Loucy (cell line): Measurements from ENCODE around the gene FKBP5.

Experiments
- H2AFZ ChIP-seq: fragments of 200-600 bp; sonication (generic); 2 replicates; pipeline ENCODE4 v1.6.0; 2016; ENCODE audit warnings: antibody characterized with exemption, mild to moderate bottlenecking, low read length, moderate library complexity
- H3F3A ChIP-seq: fragments of 200-600 bp; 2 replicates; pipeline ENCODE4 v1.6.0; 2016; ENCODE audit warnings: antibody characterized with exemption, low read depth, mild to moderate bottlenecking
- H3K27me3 ChIP-seq: fragments of 200-600 bp; sonication (generic); 2 replicates; pipeline ENCODE4 v1.6.1; 2014; ENCODE audit warnings: low read length, mild to moderate bottlenecking; ENCODE audit not compliant: insufficient read depth, poor library complexity, severe bottlenecking
- H3K36me3 ChIP-seq: fragments of 200-600 bp; sonication (generic); 2 replicates; pipeline ENCODE4 v1.6.1; 2016; ENCODE audit warnings: low read length; ENCODE audit not compliant: insufficient read depth
- H3K4me1 ChIP-seq: fragments of 200-600 bp; sonication (generic); 2 replicates; pipeline ENCODE4 v1.5.1; 2014; ENCODE audit warnings: low read length, mild to moderate bottlenecking; ENCODE audit not compliant: insufficient read depth, poor library complexity, severe bottlenecking
- H3K4me2 ChIP-seq: fragments of 200-600 bp; sonication (generic); 2 replicates; pipeline ENCODE4 v1.6.0; 2014; ENCODE audit warnings: antibody characterized with exemption, low read length, low read depth, mild to moderate bottlenecking; ENCODE audit not compliant: poor library complexity, severe bottlenecking
- H3K4me3 ChIP-seq: fragments of 200-600 bp; sonication (generic); 2 replicates; pipeline ENCODE4 v1.5.1; 2014; ENCODE audit warnings: low read length, mild to moderate bottlenecking, mixed read lengths; ENCODE audit not compliant: poor library complexity, severe bottlenecking
- H3K79me2 ChIP-seq: fragments of 200-600 bp; sonication (generic); 2 replicates; pipeline ENCODE4 v1.6.1; 2014; ENCODE audit warnings: low read length; ENCODE audit not compliant: insufficient read depth
- H3K9ac ChIP-seq: fragments of 200-600 bp; sonication (generic); 2 replicates; pipeline ENCODE4 v1.6.0; 2014; ENCODE audit warnings: mild to moderate bottlenecking, low read depth, low read length, moderate library complexity; ENCODE audit not compliant: poor library complexity, severe bottlenecking
- H3K9me2 ChIP-seq: fragments of 200-600 bp; sonication (generic); replicated peaks from 2 replicates; pipeline ENCODE4 v1.6.1; 2016; ENCODE audit warnings: low read depth, low read length, mixed read lengths
- H3K9me3 ChIP-seq: fragments of 200-600 bp; sonication (generic); 2 replicates; pipeline ENCODE4 v1.6.1; 2014; ENCODE audit warnings: mild to moderate bottlenecking, antibody characterized with exemption, low read length, low read depth; ENCODE audit not compliant: insufficient read depth
- H4K20me1 ChIP-seq: fragments of 200-600 bp; sonication (generic); 2 replicates; pipeline ENCODE4 v1.6.0; 2014; ENCODE audit warnings: antibody characterized with exemption, low read length, mild to moderate bottlenecking; ENCODE audit not compliant: insufficient read depth, poor library complexity, severe bottlenecking
- EZH2phosphoT487 ChIP-seq: fragments of 200-600 bp; IDR thresholded peaks from 2 replicates; pipeline ENCODE4 v1.6.1; 2018; ENCODE audit warnings: antibody characterized with exemption, mild to moderate bottlenecking, moderate library complexity, borderline replicate concordance
- TF ChIP-seq, protein P1 (sequence below): fragments of 200-600 bp; sonication (generic); conservative IDR thresholded peaks from 2 replicates; pipeline ENCODE4 v1.5.1; 2014; ENCODE audit warnings: mild to moderate bottlenecking, antibody characterized with exemption, low read length

The FKBP5 gene

GRCh38 chr6:35590622-35591066 lies 98.1 kb downstream of the FKBP5 start:
- peaks cover 94% of the 10 kb centered on the region for H3K36me3 ChIP-seq

GRCh38 chr6:35589904-35590303 lies 98.8 kb downstream of the FKBP5 start:
- Histone ChIP-seq H3K36me3 (peaks cover 89% of the 10 kb centered on the region), H3K4me3 (no peak overlapping the region), H3K27me3 (no peaks in the 10 kb centered on the region), H3K9me3 (no peaks in the 10 kb centered on the region), H3K9ac (no peak overlapping the region), H3K79me2 (peaks cover 9% of the 10 kb centered on the region), H3F3A (0 out of 2 replicates have a peak, but pooled peaks cover 2% of the 10 kb centered on the region), H3K4me1 (no peaks in the 10 kb centered on the region), H2AFZ (no peak overlapping the region), H3K4me2 (no peak overlapping the region), H3K9me2 (no peaks in the 10 kb centered on the region), H4K20me1 (no peaks in the 10 kb centered on the region)
- TF ChIP-seq, protein P1, sequence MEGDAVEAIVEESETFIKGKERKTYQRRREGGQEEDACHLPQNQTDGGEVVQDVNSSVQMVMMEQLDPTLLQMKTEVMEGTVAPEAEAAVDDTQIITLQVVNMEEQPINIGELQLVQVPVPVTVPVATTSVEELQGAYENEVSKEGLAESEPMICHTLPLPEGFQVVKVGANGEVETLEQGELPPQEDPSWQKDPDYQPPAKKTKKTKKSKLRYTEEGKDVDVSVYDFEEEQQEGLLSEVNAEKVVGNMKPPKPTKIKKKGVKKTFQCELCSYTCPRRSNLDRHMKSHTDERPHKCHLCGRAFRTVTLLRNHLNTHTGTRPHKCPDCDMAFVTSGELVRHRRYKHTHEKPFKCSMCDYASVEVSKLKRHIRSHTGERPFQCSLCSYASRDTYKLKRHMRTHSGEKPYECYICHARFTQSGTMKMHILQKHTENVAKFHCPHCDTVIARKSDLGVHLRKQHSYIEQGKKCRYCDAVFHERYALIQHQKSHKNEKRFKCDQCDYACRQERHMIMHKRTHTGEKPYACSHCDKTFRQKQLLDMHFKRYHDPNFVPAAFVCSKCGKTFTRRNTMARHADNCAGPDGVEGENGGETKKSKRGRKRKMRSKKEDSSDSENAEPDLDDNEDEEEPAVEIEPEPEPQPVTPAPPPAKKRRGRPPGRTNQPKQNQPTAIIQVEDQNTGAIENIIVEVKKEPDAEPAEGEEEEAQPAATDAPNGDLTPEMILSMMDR, result no peak
- TF ChIP-seq EZH2phosphoT487, result no peak

More at GRCh38 chr6:35590622-35591066, 98.1 kb downstream of the FKBP5 start:
- TF ChIP-seq, protein P1, result no peak
- no peak for TF ChIP-seq EZH2phosphoT487
- Histone ChIP-seq H3K9me2 (no peaks in the 10 kb centered on the region), H3F3A (0 out of 2 replicates have a peak, but pooled peaks cover 2% of the 10 kb centered on the region), H3K4me2 (no peak overlapping the region), H3K9me3 (no peaks in the 10 kb centered on the region), H2AFZ (no peak overlapping the region), H3K4me3 (no peak overlapping the region), H3K27me3 (no peaks in the 10 kb centered on the region), H4K20me1 (no peaks in the 10 kb centered on the region), H3K9ac (no peak overlapping the region), H3K4me1 (no peaks in the 10 kb centered on the region), H3K79me2 (peaks cover 9% of the 10 kb centered on the region)

DNA sequence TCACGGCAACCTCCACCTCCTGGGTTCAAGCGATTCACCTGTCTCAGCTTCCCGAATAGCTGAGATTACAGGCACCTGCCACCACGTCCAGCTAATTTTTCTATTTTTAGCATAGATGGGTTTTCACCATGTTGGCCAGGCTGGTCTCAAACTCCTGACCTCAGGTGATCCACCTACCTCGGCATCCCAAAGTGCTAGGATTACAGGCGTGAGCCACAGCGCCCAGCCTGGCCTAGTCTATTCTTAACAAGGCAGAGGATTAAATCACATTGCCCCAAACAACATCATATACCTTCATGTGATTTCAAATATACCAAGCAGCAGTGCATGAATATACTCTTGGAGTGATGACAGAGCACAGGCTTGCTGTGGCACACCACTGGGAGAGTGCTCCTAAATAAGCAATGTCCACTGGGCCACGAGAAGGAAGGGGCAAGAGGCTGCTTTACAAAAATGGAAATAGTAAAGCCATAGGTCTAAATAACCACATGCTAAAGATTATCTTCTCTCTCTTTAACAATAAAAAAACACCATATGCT lies 99.4 kb downstream of the FKBP5 start:
- H3K4me3 ChIP-seq, result no peak overlapping the region
- H3K27me3 ChIP-seq, result no peaks in the 10 kb centered on the region
- no peaks in the 10 kb centered on the region for H3K9me2 ChIP-seq
- no peak overlapping the region for H3K4me2 ChIP-seq
- H3K9ac ChIP-seq, result no peak overlapping the region
- 0 out of 2 replicates have a peak, but pooled peaks cover 2% of the 10 kb centered on the region for H3F3A ChIP-seq
- H3K4me1 ChIP-seq, result no peaks in the 10 kb centered on the region
- TF ChIP-seq, protein P1, result no peak
- no peak for TF ChIP-seq EZH2phosphoT487
- H3K9me3 ChIP-seq, result no peaks in the 10 kb centered on the region
- peaks cover 5% of the 10 kb centered on the region for H3K79me2 ChIP-seq
- H2AFZ ChIP-seq, result no peak overlapping the region
- H3K36me3 ChIP-seq, result peaks cover 89% of the 10 kb centered on the region
- no peaks in the 10 kb centered on the region for H4K20me1 ChIP-seq
